Esophagus (tissue), 2 donors: Measurements from ENCODE around the gene NNAT. TPM values are rescaled to one million over a fixed set of nuclear protein-coding genes. Genes with fewer than 3 reads are reported as not detected.
"Not testable (repeated sequence)": the region's sequence is repeated elsewhere in the genome, so short reads cannot be mapped to it uniquely, and the experiment has no call there.

Experiments used
- H3K27ac ChIP-seq, 2 donors: one replicate each; pipeline ENCODE4 v1.5.1; 2013; ENCODE audit warnings: low read depth in 2 of 2, mild to moderate bottlenecking in 2 of 2, inconsistent platforms in 1 of 2, low read length in 1 of 2, moderate library complexity in 1 of 2
- H3K27me3 ChIP-seq, 2 donors: one replicate each; pipeline ENCODE4 v1.6.1; 2013; ENCODE audit warnings: low read length in 2 of 2, control low read depth in 1 of 2, mild to moderate bottlenecking in 1 of 2; ENCODE audit not compliant: insufficient read depth in 2 of 2, control insufficient read depth in 1 of 2
- H3K36me3 ChIP-seq, 2 donors: one replicate each; pipeline ENCODE4 v1.6.1; 2013; ENCODE audit warnings: low read length in 1 of 2; ENCODE audit not compliant: control insufficient read depth in 2 of 2, insufficient read depth in 2 of 2
- H3K4me1 ChIP-seq, 2 donors: one replicate each; pipeline ENCODE4 v1.6.1; 2013; ENCODE audit warnings: low read length in 1 of 2; ENCODE audit not compliant: control insufficient read depth in 2 of 2, insufficient read depth in 2 of 2
- H3K4me3 ChIP-seq, 2 donors: one replicate each; pipeline ENCODE4 v1.5.1; 2013; ENCODE audit warnings: low read length in 2 of 2, mild to moderate bottlenecking in 2 of 2, low read depth in 1 of 2, moderate library complexity in 1 of 2
- H3K9me3 ChIP-seq, 2 donors: one replicate each; pipeline ENCODE4 v1.6.1; 2013; ENCODE audit warnings: mild to moderate bottlenecking in 2 of 2, low read depth in 1 of 2, low read length in 1 of 2, moderate library complexity in 1 of 2; ENCODE audit not compliant: control insufficient read depth in 2 of 2, insufficient read depth in 1 of 2
- WGBS, 2 donors: extraction: QIAGEN DNeasy Blood & Tissue Kit; methylation state at CpG; one replicate each; pipeline ENCODE4 v1.1.7; 2013; 5-methylcytosine and 5-hydroxymethylcytosine counted together
- polyA plus RNA-seq, 2 donors: library from polyadenylated mRNA; stranded (reverse); fragments of 200-250 nt; gene quantifications; one replicate each; pipeline ENCODE4 v1.2.3, GENCODE V29; 2013
- donor health status: healthy with polysubstance abuse.
- donor health status: Bipolar disorder and iron deficiency.

NNAT gene
- polyA plus RNA-seq, 2 donors: 2.5 to 3.8 TPM

- H3K36me3 ChIP-seq: no peaks in the 10 kb centered on the region
- 40 to 57% methylated on average over 1 of the region's 1 CpG for WGBS, 2 donors
- no peak overlapping the region for H3K4me3 ChIP-seq
- no peak overlapping the region for H3K27ac ChIP-seq
- no peaks in the 10 kb centered on the region for H3K9me3 ChIP-seq
- H3K4me1 ChIP-seq: peaks cover 0 to 3% of the 10 kb centered on the region in 2 donors
- H3K27me3 ChIP-seq: no peaks in the 10 kb centered on the region
These were observed 40.1 kb upstream of the NNAT start for GRCh38 chr20:37480919-37481318.

GRCh38 chr20:37481610-37482009 is 39.4 kb upstream of the NNAT start:
- 83 to 84% methylated on average over 5 of the region's 5 CpGs for WGBS, 2 donors
- Histone ChIP-seq H3K27ac (no peak overlapping the region), H3K4me1 (no peaks in the 10 kb centered on the region), H3K9me3 (no peaks in the 10 kb centered on the region), H3K36me3 (no peaks in the 10 kb centered on the region), H3K4me3 (no peak overlapping the region), H3K27me3 (no peaks in the 10 kb centered on the region)

DNA sequence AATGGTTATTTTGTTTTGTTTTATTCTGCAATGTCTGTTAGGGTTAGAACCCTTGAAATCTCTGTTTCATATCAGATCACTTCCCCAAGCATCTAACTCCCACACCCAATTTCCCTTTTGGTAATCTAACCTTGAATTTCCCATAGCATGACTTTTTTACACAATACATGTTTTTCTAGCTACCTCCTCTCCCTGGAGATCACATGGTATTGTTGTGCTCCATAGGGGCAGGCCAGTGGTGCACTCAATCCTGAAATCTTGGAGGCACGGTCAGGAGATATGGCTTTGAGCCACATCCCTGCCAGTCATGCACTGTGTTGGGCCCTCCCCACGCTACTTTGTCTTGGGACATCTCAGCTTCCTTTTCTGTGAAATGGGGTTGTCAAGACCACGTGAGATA is 36.7 kb upstream of the NNAT start:
- H3K4me1 ChIP-seq: no peaks in the 10 kb centered on the region
- no peaks in the 10 kb centered on the region for H3K9me3 ChIP-seq
- no peak overlapping the region for H3K4me3 ChIP-seq
- WGBS, 2 donors: 58 to 64% methylated on average over 3 of the region's 3 CpGs
- H3K27ac ChIP-seq: no peak overlapping the region
- H3K36me3 ChIP-seq: no peaks in the 10 kb centered on the region
- H3K27me3 ChIP-seq: no peaks in the 10 kb centered on the region

- H3K27me3 ChIP-seq, H3K27ac ChIP-seq, H3K4me1 ChIP-seq, H3K4me3 ChIP-seq, H3K9me3 ChIP-seq, H3K36me3 ChIP-seq: not testable (repeated sequence)
- 86 to 91% methylated on average over 1 of the region's 1 CpG for WGBS, 2 donors
These were observed 34.8 kb upstream of the NNAT start for GRCh38 chr20:37486209-37486608.

DNA sequence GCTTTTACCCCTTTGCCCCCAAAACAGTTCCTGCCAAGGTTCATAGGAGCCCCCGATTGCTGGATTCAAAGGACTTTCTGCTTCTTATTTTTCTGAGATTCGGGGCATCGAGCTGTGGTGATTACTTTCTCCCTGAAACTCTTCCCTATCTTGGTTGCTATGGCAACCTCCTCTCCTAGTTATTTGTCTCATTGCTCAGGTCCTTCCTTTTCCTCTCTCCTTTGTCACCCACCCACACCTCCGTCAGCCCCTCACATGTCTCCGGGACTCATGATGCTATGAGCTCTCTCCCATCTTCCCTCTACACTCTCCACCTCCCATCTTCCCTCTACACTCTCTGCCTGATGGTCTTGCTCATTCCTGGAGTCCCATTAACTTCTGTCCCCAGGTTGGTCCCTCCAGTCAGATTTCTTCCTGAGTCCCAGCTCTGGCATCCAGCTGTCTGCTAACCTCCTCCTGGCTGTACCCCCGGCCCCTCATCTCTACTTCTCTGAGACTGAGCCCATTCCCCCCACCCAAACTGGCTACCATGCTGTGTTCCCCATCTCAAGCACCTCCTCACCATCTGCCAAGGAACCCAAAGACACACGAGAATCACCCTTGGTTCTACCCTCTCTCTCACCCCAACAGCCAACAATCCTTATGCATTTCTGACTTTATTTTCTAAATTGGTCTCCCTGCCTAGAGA is 30.2 kb upstream of the NNAT start:
- H3K4me1 ChIP-seq: no peaks in the 10 kb centered on the region
- H3K27ac ChIP-seq: no peak overlapping the region
- H3K9me3 ChIP-seq: no peaks in the 10 kb centered on the region
- WGBS, 2 donors: 77 to 83% methylated on average over 7 of the region's 7 CpGs
- H3K27me3 ChIP-seq: no peaks in the 10 kb centered on the region
- H3K4me3 ChIP-seq: no peak overlapping the region
- H3K36me3 ChIP-seq: peaks cover 0 to 2% of the 10 kb centered on the region in 2 donors

DNA sequence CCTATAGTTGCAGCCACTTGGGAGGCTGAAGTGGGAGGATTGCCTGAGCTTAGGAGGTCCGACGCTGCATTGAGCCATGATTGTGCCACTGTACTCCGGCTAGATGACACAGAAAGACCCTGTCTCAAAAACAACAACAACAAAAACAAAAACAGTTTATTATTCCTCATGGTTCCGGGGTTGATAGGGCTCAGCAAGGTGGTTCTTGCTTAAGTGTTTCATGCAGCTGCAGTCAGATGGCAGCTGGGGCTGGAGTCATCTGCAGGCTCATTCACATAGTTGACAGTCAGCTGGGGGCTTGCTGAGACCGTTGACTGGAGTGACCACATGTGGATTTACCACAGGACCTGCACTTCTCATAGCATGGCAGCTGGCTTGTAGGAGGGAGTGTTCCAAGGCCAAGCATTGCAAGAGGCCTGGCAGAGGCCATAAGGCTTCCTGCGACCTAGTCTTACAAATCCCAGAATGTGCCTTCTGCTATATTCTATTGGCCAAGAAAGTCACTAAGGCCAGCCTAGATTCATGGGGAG is 28.9 kb upstream of the NNAT start:
- 90 to 94% methylated on average over 6 of the region's 6 CpGs for WGBS, 2 donors
- H3K27me3 ChIP-seq: no peaks in the 10 kb centered on the region
- H3K36me3 ChIP-seq: peaks cover 0 to 2% of the 10 kb centered on the region in 2 donors

GRCh38 chr20:37492945-37493344 is 28.1 kb upstream of the NNAT start:
- H3K4me3 ChIP-seq: no peak overlapping the region
- peaks cover 0 to 2% of the 10 kb centered on the region in 2 donors for H3K36me3 ChIP-seq
- no peaks in the 10 kb centered on the region for H3K9me3 ChIP-seq
- H3K27me3 ChIP-seq: no peaks in the 10 kb centered on the region
- H3K27ac ChIP-seq: no peak overlapping the region
- WGBS, 2 donors: 70 to 89% methylated on average over 2 of the region's 2 CpGs
- H3K4me1 ChIP-seq: no peaks in the 10 kb centered on the region

More for the DNA sequence above, 28.9 kb upstream of the NNAT start:
- no peak overlapping the region for H3K4me3 ChIP-seq
- H3K9me3 ChIP-seq: no peaks in the 10 kb centered on the region
- H3K4me1 ChIP-seq: no peaks in the 10 kb centered on the region
- no peak overlapping the region for H3K27ac ChIP-seq

GRCh38 chr20:37494301-37494700 is 26.7 kb upstream of the NNAT start:
- 68 to 93% methylated on average over 8 of the region's 8 CpGs for WGBS, 2 donors
- no peaks in the 10 kb centered on the region for H3K9me3 ChIP-seq
- peaks cover 0 to 2% of the 10 kb centered on the region in 2 donors for H3K36me3 ChIP-seq
- no peak overlapping the region for H3K27ac ChIP-seq
- no peak overlapping the region for H3K4me3 ChIP-seq
- H3K4me1 ChIP-seq: no peaks in the 10 kb centered on the region
- H3K27me3 ChIP-seq: no peaks in the 10 kb centered on the region

- Histone ChIP-seq H3K36me3 (peaks cover 0 to 2% of the 10 kb centered on the region in 2 donors), H3K4me1 (no peaks in the 10 kb centered on the region), H3K4me3 (no peak overlapping the region), H3K27me3 (no peaks in the 10 kb centered on the region), H3K27ac (no peak overlapping the region), H3K9me3 (no peaks in the 10 kb centered on the region)
- WGBS, 2 donors: 84 to 90% methylated on average over 5 of the region's 5 CpGs
These were observed 26.3 kb upstream of the NNAT start for GRCh38 chr20:37494796-37495195.

DNA sequence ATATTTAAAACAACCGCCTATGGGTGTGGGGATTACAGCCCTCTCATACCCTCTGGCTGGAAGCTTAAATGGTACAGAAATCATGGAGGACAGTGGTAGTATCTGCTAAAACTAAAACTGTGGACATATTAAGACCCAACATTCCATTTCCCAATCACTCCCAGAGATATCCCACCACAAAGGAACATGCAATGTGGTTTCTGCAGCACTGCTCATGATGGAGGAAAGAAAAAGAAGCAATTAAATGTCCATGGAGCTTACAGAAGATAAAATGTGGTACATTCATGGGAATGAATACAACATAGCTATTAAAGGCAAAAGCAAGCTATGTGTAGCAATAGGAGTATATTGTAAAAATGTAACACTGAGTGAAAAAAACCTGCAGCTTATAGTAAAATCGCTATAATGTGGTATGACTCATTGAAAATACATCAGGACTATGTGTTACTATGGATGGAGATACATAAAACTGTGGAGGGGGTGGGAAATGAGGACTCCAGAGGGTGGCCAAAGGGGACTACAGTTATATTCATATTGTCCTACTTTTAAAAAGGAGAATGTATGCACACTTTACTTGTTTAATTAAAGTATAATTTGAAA is 22.9 kb upstream of the NNAT start:
- Histone ChIP-seq H3K36me3 (peaks cover 0 to 5% of the 10 kb centered on the region in 2 donors), H3K4me1 (no peaks in the 10 kb centered on the region), H3K9me3 (no peaks in the 10 kb centered on the region), H3K4me3 (no peak overlapping the region), H3K27ac (no peak overlapping the region), H3K27me3 (no peaks in the 10 kb centered on the region)
- WGBS, 2 donors: 79 to 84% methylated on average over 2 of the region's 2 CpGs
